Measurements from ENCODE around the gene RRN3.

GRCh38 chr16:15034266-15035162, 59.6 kb downstream of the RRN3 start:
- TF ChIP-seq CTCF (conservative IDR thresholded peaks at IDR 0.05; ENCODE audit: low read depth, low read length) (no peak), EZH2 (IDR thresholded peaks at IDR 0.05; ENCODE audit: borderline replicate concordance, low read depth, low read length, poor library complexity, severe bottlenecking) (no peak)

Data from A673 (cell line).